A673 (cell line): ENCODE results near the gene RASAL2.

Experiments used
- EZH2 ChIP-seq: fragments of 200-600 bp; sonication (generic); IDR thresholded peaks from 2 replicates; pipeline ENCODE4 v1.6.1; 2017; ENCODE audit warnings: borderline replicate concordance, low read depth, mild to moderate bottlenecking, mixed read lengths, antibody characterized with exemption, low read length; ENCODE audit not compliant: poor library complexity, severe bottlenecking
- TF ChIP-seq, protein P1 (sequence below): fragments of 300-800, 200-600 bp; sonication (generic); conservative IDR thresholded peaks from 2 replicates; pipeline ENCODE4 v1.5.1; 2017; ENCODE audit warnings: low read depth, mild to moderate bottlenecking, antibody characterized with exemption, low read length, moderate library complexity, mixed read lengths

DNA sequence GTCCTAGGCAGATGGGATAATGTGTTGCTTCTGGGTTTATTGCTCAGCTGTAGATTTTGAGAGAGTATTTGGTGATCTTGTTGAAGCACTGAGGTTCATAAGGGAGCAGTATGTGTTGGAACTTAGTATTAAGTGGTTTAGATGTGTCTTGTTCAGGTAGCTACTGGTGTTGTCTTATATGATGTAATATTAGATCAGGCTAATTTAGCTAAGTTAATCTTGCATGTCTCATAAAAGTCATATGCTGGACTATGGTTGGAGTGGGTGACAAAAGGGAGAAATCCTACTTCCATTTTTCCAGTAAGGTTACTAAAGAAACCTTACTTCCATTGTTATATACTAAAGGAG, 206.4 kb downstream of the RASAL2 start:
- TF ChIP-seq, protein P1, sequence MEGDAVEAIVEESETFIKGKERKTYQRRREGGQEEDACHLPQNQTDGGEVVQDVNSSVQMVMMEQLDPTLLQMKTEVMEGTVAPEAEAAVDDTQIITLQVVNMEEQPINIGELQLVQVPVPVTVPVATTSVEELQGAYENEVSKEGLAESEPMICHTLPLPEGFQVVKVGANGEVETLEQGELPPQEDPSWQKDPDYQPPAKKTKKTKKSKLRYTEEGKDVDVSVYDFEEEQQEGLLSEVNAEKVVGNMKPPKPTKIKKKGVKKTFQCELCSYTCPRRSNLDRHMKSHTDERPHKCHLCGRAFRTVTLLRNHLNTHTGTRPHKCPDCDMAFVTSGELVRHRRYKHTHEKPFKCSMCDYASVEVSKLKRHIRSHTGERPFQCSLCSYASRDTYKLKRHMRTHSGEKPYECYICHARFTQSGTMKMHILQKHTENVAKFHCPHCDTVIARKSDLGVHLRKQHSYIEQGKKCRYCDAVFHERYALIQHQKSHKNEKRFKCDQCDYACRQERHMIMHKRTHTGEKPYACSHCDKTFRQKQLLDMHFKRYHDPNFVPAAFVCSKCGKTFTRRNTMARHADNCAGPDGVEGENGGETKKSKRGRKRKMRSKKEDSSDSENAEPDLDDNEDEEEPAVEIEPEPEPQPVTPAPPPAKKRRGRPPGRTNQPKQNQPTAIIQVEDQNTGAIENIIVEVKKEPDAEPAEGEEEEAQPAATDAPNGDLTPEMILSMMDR, result no peak
- TF ChIP-seq EZH2, result no peak
